NCI-H526 (cell line): ENCODE data around the gene HAS3.
A peak's percentile ranks its signal among the peaks of the same experiment; 100 is the strongest.
"Not testable (repeated sequence)": the region's sequence is repeated elsewhere in the genome, so short reads cannot be mapped to it uniquely, and the experiment has no call there.

Experiments
- DNase-seq, 2 experiments: peaks; one replicate each; lab custom pipeline; 2025; lab: John Stamatoyannopoulos, UW

HAS3 gene

DNA sequence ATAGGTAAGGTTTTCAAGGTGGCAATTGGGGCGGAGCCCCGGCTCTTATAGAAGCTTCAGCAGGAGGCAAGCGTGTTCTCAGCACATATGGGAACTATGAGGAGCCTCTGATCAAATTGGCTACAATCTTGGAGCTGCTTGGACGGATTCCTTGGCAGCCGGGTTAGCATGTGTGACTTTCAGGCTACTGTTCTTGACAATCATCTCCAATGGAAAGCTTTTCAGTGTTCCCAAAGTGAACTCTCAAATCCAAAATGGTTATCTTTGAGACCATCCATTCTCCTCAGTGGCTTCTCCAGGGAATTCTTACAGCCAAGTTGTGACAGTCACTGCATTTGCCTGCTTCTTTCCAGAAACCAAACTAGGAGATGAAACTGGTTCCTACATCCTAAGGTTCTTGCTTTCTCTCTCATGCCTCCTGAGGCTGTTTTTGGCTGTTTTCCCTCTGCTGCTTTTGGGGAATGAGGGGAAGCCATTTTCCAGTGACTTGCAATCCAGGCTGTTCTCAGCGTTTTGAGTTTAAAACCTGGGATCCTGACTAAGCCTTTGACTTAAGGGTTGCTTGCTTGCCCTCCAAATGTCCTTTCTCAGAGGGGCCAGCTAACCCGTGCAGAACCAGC, 10.9 kb downstream of the HAS3 start:
- DNase-seq, result no peak

DNA sequence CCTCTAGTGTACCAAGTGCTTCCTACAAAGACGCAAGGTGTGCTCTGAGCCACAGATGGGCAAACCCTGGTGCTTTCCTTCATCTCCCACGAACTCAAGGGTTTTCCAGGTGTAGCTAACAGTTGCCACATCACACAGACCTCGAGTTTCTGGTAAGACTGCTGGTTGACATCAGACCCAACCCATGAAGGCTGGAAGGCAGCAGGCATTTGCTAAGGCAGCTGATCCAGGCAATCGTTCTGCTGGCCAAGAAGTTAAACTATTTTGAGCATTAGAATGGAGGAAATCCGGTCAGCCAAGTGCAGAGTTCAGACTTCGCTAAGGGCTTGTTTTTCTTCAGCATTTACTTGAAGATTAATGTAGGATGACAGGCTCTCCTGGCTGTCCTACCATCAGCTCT, 11.5 kb downstream of the HAS3 start:
- no peak for DNase-seq

- no peak for DNase-seq
These were observed 13.0 kb downstream of the HAS3 start for GRCh38 chr16:69118468-69118867.

DNA sequence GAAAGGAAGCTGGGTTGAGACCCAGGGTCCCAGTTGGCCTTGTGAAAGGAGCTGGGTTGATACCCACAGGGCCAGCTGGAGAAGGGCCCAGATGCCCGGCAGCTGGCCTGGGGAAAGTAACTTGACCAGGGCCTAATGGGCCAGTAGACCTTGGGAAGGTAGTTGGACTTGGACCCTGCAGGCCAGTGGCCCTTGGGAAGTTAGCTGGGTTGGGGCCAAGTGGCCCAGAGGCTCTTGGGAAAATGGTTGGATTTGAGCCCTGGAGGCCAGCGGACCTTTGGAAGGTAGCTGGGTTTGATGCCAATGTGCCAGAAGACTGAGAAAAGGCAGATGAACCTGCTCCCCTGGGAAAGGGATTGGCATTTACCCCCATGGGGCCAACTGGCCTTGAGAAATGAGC, 13.5 kb downstream of the HAS3 start:
- DNase-seq, result no peak

DNA sequence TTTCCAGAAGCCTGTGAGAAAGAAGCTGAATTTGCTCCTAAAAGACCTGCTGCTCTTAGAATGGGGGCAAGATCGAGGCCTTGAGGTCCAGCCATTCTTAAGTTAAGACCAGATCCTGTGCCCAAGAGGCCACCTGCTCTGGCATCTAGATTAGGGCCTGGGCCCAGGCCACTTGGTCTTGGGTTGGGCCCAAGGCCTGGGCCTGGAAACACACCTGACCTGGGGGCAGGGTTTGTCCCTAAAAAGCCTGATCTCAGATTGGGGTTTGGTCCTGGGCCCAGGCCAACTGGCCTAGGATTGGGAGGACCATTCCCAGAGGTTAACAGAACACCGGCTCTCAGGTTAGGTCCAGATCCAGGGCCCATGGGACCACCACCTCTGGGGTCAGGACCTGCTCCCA, 14.1 kb downstream of the HAS3 start:
- DNase-seq, result no peak

GRCh38 chr16:69120096-69120664, 14.7 kb downstream of the HAS3 start:
- DNase-seq, result no peak

GRCh38 chr16:69123910-69124309, 18.5 kb downstream of the HAS3 start:
- DNase-seq, result peak; percentile 65

- not testable (repeated sequence) for DNase-seq
These were observed 19.0 kb downstream of the HAS3 start for GRCh38 chr16:69124406-69124805.

DNA sequence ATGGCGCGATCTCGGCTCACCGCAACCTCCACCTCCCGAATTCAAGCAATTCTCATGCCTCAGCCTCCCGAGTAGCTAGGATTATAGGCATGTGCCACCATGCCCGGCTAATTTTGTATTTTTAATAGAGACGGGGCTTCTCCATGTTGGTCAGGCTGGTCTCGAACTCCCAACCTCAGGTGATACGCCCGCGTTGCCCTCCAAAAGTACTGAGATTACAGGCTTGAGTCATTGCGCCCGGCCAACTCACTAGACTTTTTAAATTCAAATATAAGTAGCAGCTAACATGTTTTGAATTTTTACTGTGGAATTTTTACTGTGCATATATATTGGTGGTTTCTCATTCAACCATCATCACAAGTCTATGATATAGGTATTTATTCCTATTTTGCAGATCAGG, 19.5 kb downstream of the HAS3 start:
- DNase-seq, result not testable (repeated sequence)

GRCh38 chr16:69126221-69126620, 20.8 kb downstream of the HAS3 start:
- DNase-seq, result no peak

GRCh38 chr16:69126801-69127200, 21.3 kb downstream of the HAS3 start:
- DNase-seq, result not testable (repeated sequence)

DNA sequence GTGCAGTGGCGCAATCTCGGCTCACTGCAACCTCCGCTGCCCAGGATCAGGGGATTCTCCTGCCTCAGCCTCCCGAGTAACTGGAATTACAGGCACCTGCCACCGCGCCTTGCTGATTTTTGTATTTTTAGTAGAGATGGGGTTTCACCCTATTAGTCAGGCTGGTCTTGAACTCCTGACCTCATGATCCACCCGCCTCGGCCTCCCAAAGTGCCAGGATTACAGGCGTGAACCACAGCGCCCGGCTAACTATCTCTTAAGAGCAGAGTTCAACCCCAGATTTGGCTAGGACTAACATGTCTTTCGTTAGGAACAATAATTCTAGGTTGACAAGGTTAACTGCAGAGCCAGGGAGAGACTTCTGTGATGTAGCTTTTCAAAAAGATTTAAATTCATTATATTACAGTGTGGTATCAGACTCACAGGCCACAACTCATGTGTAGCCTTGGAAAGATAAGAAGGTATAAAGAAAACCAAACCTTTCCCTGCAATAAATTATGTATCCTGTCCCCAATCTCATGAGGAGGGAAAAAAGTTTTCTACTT, 22.6 kb downstream of the HAS3 start:
- DNase-seq, result no peak

- no peak for DNase-seq
These were observed 25.0 kb downstream of the HAS3 start for GRCh38 chr16:69130461-69130860.

GRCh38 chr16:69131167-69131838, 25.9 kb downstream of the HAS3 start:
- peak in 1 of 2 experiments; percentile 8 for DNase-seq

- peak; percentile 9 to 80 for DNase-seq
These were observed 26.5 kb downstream of the HAS3 start for GRCh38 chr16:69131839-69132423.

GRCh38 chr16:69132424-69133252, 27.2 kb downstream of the HAS3 start, which contains the start of the genes CHTF8 and UTP4:
TSS of gene CHTF8 (minus strand) at chr16:69132588. CDS start at chr16:69121458, 11,130 bp downstream.
TSS of gene UTP4 (plus strand) at chr16:69132649. CDS start at chr16:69133460, 811 bp downstream.
- DNase-seq, result peak; percentile 26 to 88

- DNase-seq, result no peak
These were observed 28.0 kb downstream of the HAS3 start for GRCh38 chr16:69133373-69133954.

- DNase-seq, result no peak
These were observed 33.2 kb downstream of the HAS3 start for GRCh38 chr16:69138608-69139007.

DNA sequence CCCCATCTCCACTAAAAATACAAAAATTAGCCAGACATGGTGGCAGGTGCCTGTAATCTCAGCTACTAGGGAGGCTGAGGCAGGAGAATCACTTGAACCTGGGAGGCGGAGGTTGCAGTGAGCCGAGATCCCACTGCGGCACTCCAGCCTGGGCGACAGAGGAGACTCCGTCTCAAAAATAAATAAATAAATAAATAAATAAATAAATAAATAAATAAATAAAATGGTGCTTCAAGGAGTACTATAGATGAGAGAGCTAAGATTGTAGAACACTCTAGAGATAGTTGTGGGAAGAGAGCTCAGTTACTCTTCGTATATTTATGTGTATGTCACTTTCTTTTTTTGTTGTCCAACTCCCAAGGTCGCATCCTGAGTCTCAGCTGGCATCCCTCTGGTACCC, 34.0 kb downstream of the HAS3 start:
- not testable (repeated sequence) for DNase-seq

DNA sequence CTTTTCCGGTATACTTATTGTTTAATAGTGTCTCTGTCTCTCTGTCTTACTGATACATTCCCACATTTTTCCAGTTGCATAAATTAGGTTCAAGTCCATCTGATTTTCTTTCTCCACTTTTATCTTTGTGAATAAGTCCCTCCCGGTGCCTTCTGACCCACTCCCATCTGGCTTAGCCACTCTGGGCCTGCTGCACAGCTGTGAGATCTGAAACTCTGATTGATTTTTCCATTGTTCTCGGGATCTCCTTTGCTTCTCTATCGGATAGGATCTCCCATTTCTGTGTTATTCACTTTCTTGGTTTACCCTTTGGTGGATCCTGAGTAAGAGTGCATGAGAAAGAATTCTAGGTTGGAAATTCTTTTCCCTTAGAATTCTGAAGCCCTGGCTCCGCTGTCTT, 35.6 kb downstream of the HAS3 start:
- no peak for DNase-seq

DNA sequence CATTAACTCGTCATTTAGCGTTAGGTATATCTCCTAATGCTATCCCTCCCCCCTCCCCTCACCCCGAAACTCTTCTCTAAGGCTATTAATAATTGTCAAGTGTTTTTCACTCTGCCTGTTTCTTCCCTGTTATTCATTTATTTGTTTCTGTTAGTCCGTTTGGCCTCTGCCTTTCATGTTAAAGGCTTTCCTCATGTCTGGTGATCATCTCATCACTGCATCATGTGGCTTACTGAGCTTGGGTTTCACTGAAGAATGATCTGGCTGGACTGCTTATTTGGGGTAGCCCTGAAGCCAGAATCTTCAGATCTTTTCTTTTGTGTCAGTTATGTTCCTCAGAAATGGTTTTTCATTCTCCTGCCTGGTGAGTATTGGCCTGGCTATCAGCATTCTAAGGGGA, 36.5 kb downstream of the HAS3 start:
- no peak for DNase-seq
